Stimulated activated CD4-positive, alpha-beta T cell treated with anti-CD3 and anti-CD28 coated beads, Interleukin-1b, Interleukin-23, amount 100 ng/mL, for 48 hours (primary cell): ENCODE data around the gene TRIM28.

ENCODE experiments used
- DNase-seq: peaks from one replicate; pipeline ENCODE4 v3.0.0-alpha.2; 2020

TRIM28 gene

GRCh38 chr19:58581227-58582141 is 37.6 kb downstream of the TRIM28 start:
- peak; percentile 93 for DNase-seq

GRCh38 chr19:58582985-58583384 is 39.1 kb downstream of the TRIM28 start:
- no peak for DNase-seq

GRCh38 chr19:58584498-58585441 is 40.9 kb downstream of the TRIM28 start:
- DNase-seq, result no peak

DNA sequence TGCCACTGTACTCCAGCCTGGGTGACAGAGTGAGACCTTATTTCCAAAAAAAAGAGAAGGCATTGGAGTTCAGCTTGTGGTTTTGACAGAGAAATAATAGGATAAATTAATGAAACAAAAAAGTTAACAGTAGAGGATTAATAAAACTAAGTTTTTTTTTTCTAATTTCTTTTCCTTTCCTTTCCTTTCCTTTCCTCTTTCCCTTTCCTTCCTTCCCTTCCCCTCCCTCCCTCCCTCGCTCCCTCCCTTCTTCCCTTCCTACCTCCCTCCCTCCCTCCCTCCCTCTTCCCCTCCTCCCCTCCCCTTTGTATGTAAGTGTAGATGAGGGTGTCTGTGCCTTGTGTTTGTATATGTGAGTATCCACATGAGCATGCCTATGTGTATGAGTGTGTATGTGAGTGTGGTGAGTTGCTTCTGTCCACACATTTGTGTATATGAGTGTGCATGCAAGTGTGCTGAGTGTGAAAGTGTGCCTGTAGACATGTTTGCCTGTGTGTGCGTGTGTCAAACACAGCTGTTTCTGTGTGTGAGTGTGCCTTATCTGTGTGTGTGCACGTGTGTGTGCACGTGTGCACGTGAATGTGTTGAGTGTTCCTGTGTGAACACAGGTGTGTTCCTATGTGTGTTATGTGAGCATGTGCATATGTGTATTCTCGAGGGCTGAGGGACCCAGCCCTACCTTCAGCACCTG is 41.7 kb downstream of the TRIM28 start:
- DNase-seq, result no peak

DNA sequence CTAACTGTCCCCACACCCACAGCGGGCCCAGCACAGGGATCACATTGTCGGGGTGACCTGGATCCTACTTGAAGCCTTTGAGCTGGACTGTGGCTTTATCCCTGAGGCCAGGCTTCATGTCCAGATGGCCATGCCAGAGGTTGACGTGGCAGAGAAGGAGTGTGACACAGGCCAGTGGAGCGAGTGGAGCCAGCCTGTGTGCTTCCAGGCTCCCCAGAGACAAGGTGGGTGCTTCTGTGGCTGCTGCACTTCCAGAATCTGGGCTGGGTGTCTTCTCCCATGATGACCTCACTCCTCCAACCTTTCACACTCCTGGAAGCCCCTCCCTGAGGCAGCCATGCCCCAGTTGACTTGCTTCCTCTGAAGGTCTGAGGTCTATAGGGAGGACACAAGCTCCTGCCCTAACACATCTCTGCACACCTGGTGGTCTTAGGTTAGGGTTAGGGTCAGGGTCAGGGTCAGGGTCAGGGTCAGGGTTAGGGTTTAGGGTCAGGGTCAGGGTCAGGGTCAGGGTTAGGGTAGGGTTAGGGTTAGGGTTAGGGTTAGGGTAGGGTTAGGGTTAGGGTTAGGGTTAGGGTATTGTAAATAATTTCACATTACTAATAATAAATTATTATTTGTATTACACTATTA is 42.4 kb downstream of the TRIM28 start:
- no peak for DNase-seq
